Measurements from ENCODE around the gene HPSE2.

- TF ChIP-seq CTCF (IDR thresholded peaks at IDR 0.05 in 4 of 5, conservative IDR thresholded peaks at IDR 0.05 in 1 of 5) (no peak), POLR2A (IDR thresholded peaks at IDR 0.05) (no peak)
Measured at GRCh38 chr10:98957801-98958200, 277.9 kb downstream of the HPSE2 start.

Data from gastrocnemius medialis (tissue), 4 donors.